ENCODE data around the gene CTTNBP2. TPM values are rescaled to one million over a fixed set of nuclear protein-coding genes. Genes with fewer than 3 reads are reported as not detected.

CTTNBP2 gene
- total and polyA plus RNA-seq, 5 donors from 2014 or later: not detected

DNA sequence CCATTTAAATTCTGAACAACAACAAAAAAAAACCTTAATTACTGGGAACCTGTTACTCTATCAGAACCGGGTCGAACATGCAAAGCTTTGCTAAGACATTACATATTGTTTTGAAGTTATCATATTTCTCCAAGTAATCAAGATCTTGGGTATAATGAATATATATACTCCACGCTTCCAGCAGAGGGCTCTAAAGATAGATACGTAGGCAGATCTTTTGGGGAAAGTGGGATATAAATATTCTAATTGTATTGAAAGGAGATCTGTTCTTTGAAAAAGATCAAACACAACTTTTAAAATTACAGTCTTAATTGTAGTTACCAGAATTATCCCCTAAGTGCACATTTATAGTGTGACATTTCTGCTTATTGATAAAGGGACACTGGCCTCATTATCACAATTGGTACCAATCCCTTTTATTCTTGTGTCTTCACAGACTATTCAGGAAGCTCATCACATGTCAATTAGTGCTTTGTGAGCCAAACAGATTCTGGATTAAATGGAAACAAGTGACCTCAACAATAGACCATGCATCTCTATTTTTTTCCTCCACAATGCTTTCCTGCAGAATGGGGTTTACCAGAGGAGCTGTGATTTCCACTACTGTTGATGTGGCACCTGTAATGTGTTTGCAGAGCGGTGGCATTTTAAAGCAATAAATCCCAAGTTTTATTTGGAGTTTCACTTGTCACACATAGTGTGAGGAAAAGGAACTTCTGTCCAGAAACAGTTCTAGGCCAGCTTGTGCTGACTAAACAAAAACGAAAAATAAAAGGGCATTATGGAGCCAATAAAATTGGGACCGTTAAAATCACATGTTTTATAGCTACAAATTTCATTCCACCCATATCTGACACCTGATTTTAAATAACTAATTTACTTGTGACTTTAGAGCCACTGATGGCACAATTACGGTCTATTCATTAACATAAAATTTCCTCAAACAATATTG, 122.4 kb downstream of the CTTNBP2 start:
- Mint-ChIP-seq H3K9me3 (no peaks in the 10 kb centered on the region), H3K36me3 (no peaks in the 10 kb centered on the region), H3K27me3 (no peaks in the 10 kb centered on the region), H3K27ac (no peak overlapping the region), H3K4me3 (no peak overlapping the region), H3K4me1 (no peaks in the 10 kb centered on the region)
- no peaks in the 10 kb centered on the region for H3K4me1 ChIP-seq (ENCODE audit: control insufficient read depth, insufficient read depth, low read length, poor library complexity, severe bottlenecking)
- H3K4me3 ChIP-seq (ENCODE audit: low read depth, low read length): no peak overlapping the region
- no peaks in the 10 kb centered on the region for H3K9me3 ChIP-seq (ENCODE audit: control insufficient read depth in 2 of 2, low read length in 2 of 2)
- peak in 1 of 3 donors; percentile 1 for DNase-seq
- no peak for ATAC-seq (ENCODE audit: low read depth in 2 of 2)
- no peak overlapping the region for H3K27ac ChIP-seq (ENCODE audit: insufficient read depth, low read length, poor library complexity, severe bottlenecking)
- H3K36me3 ChIP-seq (ENCODE audit: control insufficient read depth, insufficient read depth, low read length): no peaks in the 10 kb centered on the region
- H3K27me3 ChIP-seq (ENCODE audit: control insufficient read depth, insufficient read depth, low read length): no peaks in the 10 kb centered on the region

DNA sequence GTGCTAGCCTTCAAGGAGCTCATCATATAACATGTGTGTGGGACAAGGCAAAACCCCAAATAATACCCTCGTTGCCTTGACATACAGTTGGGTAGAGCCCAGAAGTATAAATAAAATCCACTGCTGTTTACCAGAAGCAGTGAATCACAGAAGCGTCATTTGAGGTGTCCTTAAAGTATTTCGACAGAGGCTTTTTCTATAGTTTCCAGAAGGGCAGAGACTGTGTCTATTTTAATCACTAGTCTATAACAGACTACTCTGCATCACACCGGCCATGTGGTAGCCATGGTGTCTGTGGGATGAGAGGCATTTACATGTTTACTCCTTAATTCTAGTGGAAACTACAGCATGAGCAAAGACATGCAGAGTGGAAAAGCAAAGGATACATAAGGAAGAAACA, 131.3 kb downstream of the CTTNBP2 start:
- no peaks in the 10 kb centered on the region for H3K4me1 ChIP-seq (ENCODE audit: control insufficient read depth, insufficient read depth, low read length, poor library complexity, severe bottlenecking)
- no peak overlapping the region for H3K4me3 ChIP-seq (ENCODE audit: low read depth, low read length)
- no peaks in the 10 kb centered on the region for H3K9me3 ChIP-seq (ENCODE audit: control insufficient read depth in 2 of 2, low read length in 2 of 2)
- no peaks in the 10 kb centered on the region for H3K36me3 Mint-ChIP-seq
- H3K27ac Mint-ChIP-seq: no peak overlapping the region
- no peaks in the 10 kb centered on the region for H3K36me3 ChIP-seq (ENCODE audit: control insufficient read depth, insufficient read depth, low read length)
- H3K27ac ChIP-seq (ENCODE audit: insufficient read depth, low read length, poor library complexity, severe bottlenecking): no peak overlapping the region
- no peaks in the 10 kb centered on the region for H3K27me3 Mint-ChIP-seq
- DNase-seq: no peak
- ATAC-seq (ENCODE audit: low read depth in 2 of 2): no peak
- no peaks in the 10 kb centered on the region for H3K4me1 Mint-ChIP-seq
- H3K4me3 Mint-ChIP-seq: no peak overlapping the region
- H3K9me3 Mint-ChIP-seq: no peaks in the 10 kb centered on the region
- no peaks in the 10 kb centered on the region for H3K27me3 ChIP-seq (ENCODE audit: control insufficient read depth, insufficient read depth, low read length)

GRCh38 chr7:117739085-117739484, 134.2 kb downstream of the CTTNBP2 start:
- ATAC-seq (ENCODE audit: low read depth in 2 of 2): no peak
- Mint-ChIP-seq H3K27me3 (no peaks in the 10 kb centered on the region), H3K9me3 (no peaks in the 10 kb centered on the region), H3K36me3 (no peaks in the 10 kb centered on the region), H3K27ac (no peak overlapping the region), H3K4me3 (no peak overlapping the region), H3K4me1 (no peaks in the 10 kb centered on the region)
- no peaks in the 10 kb centered on the region for H3K36me3 ChIP-seq (ENCODE audit: control insufficient read depth, insufficient read depth, low read length)
- H3K4me3 ChIP-seq (ENCODE audit: low read depth, low read length): no peak overlapping the region
- no peak overlapping the region for H3K27ac ChIP-seq (ENCODE audit: insufficient read depth, low read length, poor library complexity, severe bottlenecking)
- H3K4me1 ChIP-seq (ENCODE audit: control insufficient read depth, insufficient read depth, low read length, poor library complexity, severe bottlenecking): no peaks in the 10 kb centered on the region
- DNase-seq: no peak
- no peaks in the 10 kb centered on the region for H3K9me3 ChIP-seq (ENCODE audit: control insufficient read depth in 2 of 2, low read length in 2 of 2)
- H3K27me3 ChIP-seq (ENCODE audit: control insufficient read depth, insufficient read depth, low read length): no peaks in the 10 kb centered on the region

DNA sequence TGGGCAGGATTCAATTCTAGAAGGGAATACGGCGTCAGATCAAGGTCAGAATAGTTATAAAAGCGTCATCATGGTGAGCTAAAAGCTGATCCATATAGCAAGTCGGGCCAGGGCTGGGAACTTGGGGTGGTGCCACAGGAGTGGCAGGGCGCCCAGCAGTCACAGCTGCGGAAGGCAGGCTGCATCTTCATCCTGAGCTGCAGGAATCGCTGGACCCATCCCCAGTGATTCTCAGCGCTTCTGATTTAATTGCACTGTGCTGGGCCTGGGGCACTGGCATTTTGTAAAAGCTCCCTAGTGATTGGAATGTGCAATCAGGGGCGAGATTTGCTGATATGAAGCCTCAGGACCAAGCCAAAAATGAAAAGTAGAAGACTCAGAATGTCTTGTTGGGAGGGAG, 135.3 kb downstream of the CTTNBP2 start:
- no peak overlapping the region for H3K4me3 Mint-ChIP-seq
- no peak overlapping the region for H3K27ac ChIP-seq (ENCODE audit: insufficient read depth, low read length, poor library complexity, severe bottlenecking)
- H3K9me3 Mint-ChIP-seq: no peaks in the 10 kb centered on the region
- H3K9me3 ChIP-seq (ENCODE audit: control insufficient read depth in 2 of 2, low read length in 2 of 2): no peaks in the 10 kb centered on the region
- no peak overlapping the region for H3K4me3 ChIP-seq (ENCODE audit: low read depth, low read length)
- no peaks in the 10 kb centered on the region for H3K4me1 Mint-ChIP-seq
- H3K27me3 Mint-ChIP-seq: no peaks in the 10 kb centered on the region
- ATAC-seq (ENCODE audit: low read depth in 2 of 2): no peak
- no peak overlapping the region for H3K27ac Mint-ChIP-seq
- no peak for DNase-seq
- no peaks in the 10 kb centered on the region for H3K36me3 Mint-ChIP-seq
- H3K27me3 ChIP-seq (ENCODE audit: control insufficient read depth, insufficient read depth, low read length): no peaks in the 10 kb centered on the region
- no peaks in the 10 kb centered on the region for H3K4me1 ChIP-seq (ENCODE audit: control insufficient read depth, insufficient read depth, low read length, poor library complexity, severe bottlenecking)
- H3K36me3 ChIP-seq (ENCODE audit: control insufficient read depth, insufficient read depth, low read length): no peaks in the 10 kb centered on the region

DNA sequence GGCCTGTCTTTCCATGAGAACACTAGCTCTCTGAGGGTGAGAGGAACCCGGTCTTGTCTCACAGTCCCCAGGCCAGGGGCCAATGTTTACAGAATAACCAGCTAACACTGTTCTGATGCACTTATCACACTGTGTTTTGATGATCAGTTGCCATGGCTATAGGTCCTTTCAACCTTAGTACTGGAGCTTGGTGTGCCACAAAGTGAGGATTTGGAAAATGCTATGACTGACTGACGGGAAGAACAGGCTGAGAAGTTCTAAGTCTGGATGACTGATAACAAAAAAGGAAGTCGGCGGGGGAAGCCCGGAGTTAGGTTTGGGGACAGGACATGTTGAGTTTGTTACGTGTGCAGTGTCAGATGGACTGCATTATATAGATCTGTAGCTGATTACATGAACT, 141.8 kb downstream of the CTTNBP2 start:
- H3K4me1 Mint-ChIP-seq: no peaks in the 10 kb centered on the region
- H3K9me3 Mint-ChIP-seq: no peaks in the 10 kb centered on the region
- no peak overlapping the region for H3K27ac Mint-ChIP-seq
- H3K36me3 ChIP-seq (ENCODE audit: control insufficient read depth, insufficient read depth, low read length): no peaks in the 10 kb centered on the region
- no peaks in the 10 kb centered on the region for H3K36me3 Mint-ChIP-seq
- H3K4me3 ChIP-seq (ENCODE audit: low read depth, low read length): no peak overlapping the region
- H3K4me3 Mint-ChIP-seq: no peak overlapping the region
- peaks cover 8% of the 10 kb centered on the region for H3K27me3 Mint-ChIP-seq
- H3K27me3 ChIP-seq (ENCODE audit: control insufficient read depth, insufficient read depth, low read length): no peaks in the 10 kb centered on the region
- no peak for DNase-seq
- no peak overlapping the region for H3K27ac ChIP-seq (ENCODE audit: insufficient read depth, low read length, poor library complexity, severe bottlenecking)
- no peak for ATAC-seq (ENCODE audit: low read depth in 2 of 2)
- no peaks in the 10 kb centered on the region for H3K9me3 ChIP-seq (ENCODE audit: control insufficient read depth in 2 of 2, low read length in 2 of 2)
- H3K4me1 ChIP-seq (ENCODE audit: control insufficient read depth, insufficient read depth, low read length, poor library complexity, severe bottlenecking): no peaks in the 10 kb centered on the region

- Mint-ChIP-seq H3K27me3 (peaks cover 8% of the 10 kb centered on the region), H3K4me3 (no peak overlapping the region), H3K36me3 (no peaks in the 10 kb centered on the region), H3K9me3 (no peaks in the 10 kb centered on the region), H3K4me1 (no peaks in the 10 kb centered on the region), H3K27ac (no peak overlapping the region)
- H3K4me3 ChIP-seq (ENCODE audit: low read depth, low read length): no peak overlapping the region
- H3K9me3 ChIP-seq (ENCODE audit: control insufficient read depth in 2 of 2, low read length in 2 of 2): no peaks in the 10 kb centered on the region
- DNase-seq: no peak
- no peak for ATAC-seq (ENCODE audit: low read depth in 2 of 2)
- H3K36me3 ChIP-seq (ENCODE audit: control insufficient read depth, insufficient read depth, low read length): no peaks in the 10 kb centered on the region
- no peak overlapping the region for H3K27ac ChIP-seq (ENCODE audit: insufficient read depth, low read length, poor library complexity, severe bottlenecking)
- H3K27me3 ChIP-seq (ENCODE audit: control insufficient read depth, insufficient read depth, low read length): no peaks in the 10 kb centered on the region
- H3K4me1 ChIP-seq (ENCODE audit: control insufficient read depth, insufficient read depth, low read length, poor library complexity, severe bottlenecking): no peaks in the 10 kb centered on the region
Observed at GRCh38 chr7:117730390-117730789, 142.9 kb downstream of the CTTNBP2 start.

- Mint-ChIP-seq H3K36me3 (no peaks in the 10 kb centered on the region), H3K4me3 (no peak overlapping the region), H3K27ac (no peak overlapping the region), H3K4me1 (no peaks in the 10 kb centered on the region), H3K27me3 (peaks cover 8% of the 10 kb centered on the region), H3K9me3 (no peaks in the 10 kb centered on the region)
- DNase-seq (no peak), ATAC-seq (ENCODE audit: low read depth in 2 of 2) (no peak)
- H3K9me3 ChIP-seq (ENCODE audit: control insufficient read depth in 2 of 2, low read length in 2 of 2): no peaks in the 10 kb centered on the region
- no peaks in the 10 kb centered on the region for H3K36me3 ChIP-seq (ENCODE audit: control insufficient read depth, insufficient read depth, low read length)
- no peak overlapping the region for H3K27ac ChIP-seq (ENCODE audit: insufficient read depth, low read length, poor library complexity, severe bottlenecking)
- no peaks in the 10 kb centered on the region for H3K4me1 ChIP-seq (ENCODE audit: control insufficient read depth, insufficient read depth, low read length, poor library complexity, severe bottlenecking)
- no peaks in the 10 kb centered on the region for H3K27me3 ChIP-seq (ENCODE audit: control insufficient read depth, insufficient read depth, low read length)
- no peak overlapping the region for H3K4me3 ChIP-seq (ENCODE audit: low read depth, low read length)
Observed at GRCh38 chr7:117728890-117729624, 144.2 kb downstream of the CTTNBP2 start.

Measured in CD4-positive, CD25-positive, alpha-beta regulatory T cell (primary cell).